K562 (cell line): Measurements from ENCODE around the gene ZSCAN21. TPM values are rescaled to one million over a fixed set of nuclear protein-coding genes. Genes with fewer than 3 reads are reported as not detected.

Experiments used
- ATAC-seq: fragments of 200-7000 bp; cut with Tn5 transposase; 3 replicates; pipeline ENCODE4 v1.9.1; 2020; ENCODE audit warnings: moderate library complexity
- BruUV-seq: library from RNA; stranded (reverse); fragments of 400-500 nt; replicated peaks from 2 replicates; lab custom pipeline; 2021; lab: Mats Ljungman, UMichigan
- CTCF ChIA-PET: fragments of 300-600 bp; formaldehyde crosslinking; extraction: SDS; loops from one replicate; lab custom pipeline; 2021; ENCODE audit warnings: low intra/inter-chr PET ratio; lab: Yijun Ruan, JAX
- POLR2A ChIA-PET: fragments of 300-600, 350-650 bp; sonication (Branson Sonifier 250); formaldehyde crosslinking; extraction: SDS; loops from one replicate; lab custom pipeline; 2021; ENCODE audit warnings: antibody characterized with exemption, inconsistent platforms; lab: Yijun Ruan, JAX
- DNase-seq, 4 experiments: peaks; one replicate each; pipeline versions ENCODE4 v3.0.0 to v3.0.0-alpha.2; 2011 to 2018; ENCODE audit warnings: low spot score in 3 of 4, mixed read lengths in 3 of 4; ENCODE audit errors: extremely low read depth in 1 of 4
- FAIRE-seq: peaks from 2 replicates; lab custom pipeline; 2011; peaks lifted over from hg19 to GRCh38; lab: Jason Lieb, UNC
- H2AFZ ChIP-seq: 2 replicates; pipeline ENCODE4 v1.6.0; 2011; ENCODE audit warnings: low read depth, low read length, control low read depth, inconsistent platforms
- H3K27ac ChIP-seq: fragments of 200-600 bp; 3 replicates; pipeline ENCODE4 v1.8.0; 2011; ENCODE audit warnings: low read depth, mild to moderate bottlenecking, control low read depth, inconsistent platforms, low read length, moderate library complexity, mixed read lengths; ENCODE audit errors: extremely low read depth
- H3K27me3 ChIP-seq, 2 experiments: fragments of 300-600 bp in 1 of 2; 2 replicates in 1 of 2; 3 replicates in 1 of 2; pipeline versions ENCODE4 v1.6.0 to v1.8.0; 2011; ENCODE audit warnings: inconsistent platforms in 2 of 2, low read length in 2 of 2, mild to moderate bottlenecking in 1 of 2, mixed read lengths in 1 of 2, moderate library complexity in 1 of 2; ENCODE audit not compliant: control insufficient read depth in 2 of 2, insufficient read depth in 2 of 2
- H3K36me3 ChIP-seq: fragments of 300-600 bp; 3 replicates; pipeline ENCODE4 v1.8.0; 2011; ENCODE audit warnings: mild to moderate bottlenecking, low read length, inconsistent platforms; ENCODE audit not compliant: control insufficient read depth, insufficient read depth
- H3K4me1 ChIP-seq, 2 experiments: fragments of 200-600 bp in 1 of 2; replicated peaks in 1 of 2; 2 replicates in 1 of 2; 3 replicates in 1 of 2; pipeline versions ENCODE4 v1.5.1 to v1.8.0; 2011; ENCODE audit warnings: inconsistent platforms in 2 of 2, low read length in 2 of 2, mild to moderate bottlenecking in 1 of 2, mixed read lengths in 1 of 2, moderate library complexity in 1 of 2; ENCODE audit not compliant: control insufficient read depth in 2 of 2, insufficient read depth in 2 of 2
- H3K4me2 ChIP-seq: 2 replicates; pipeline ENCODE4 v1.6.1; 2011; ENCODE audit warnings: low read length, control low read depth, inconsistent platforms, mixed read lengths; ENCODE audit not compliant: insufficient read depth
- H3K4me3 ChIP-seq: fragments of 200-600 bp; sonication (generic), shearing (Covaris generic); 2 replicates; pipeline ENCODE4 v1.5.1; 2016; ENCODE audit warnings: control low read depth, inconsistent platforms
- H3K79me2 ChIP-seq: fragments of 200-600 bp; 3 replicates; pipeline ENCODE4 v1.8.0; 2011; ENCODE audit warnings: low read length, inconsistent platforms; ENCODE audit not compliant: control insufficient read depth, insufficient read depth
- H3K9ac ChIP-seq, 2 experiments: 2 replicates each; pipeline versions ENCODE4 v1.6.0 to v1.6.1; 2011; ENCODE audit warnings: low read depth in 2 of 2, low read length in 2 of 2, control low read depth in 1 of 2, inconsistent platforms in 1 of 2, mild to moderate bottlenecking in 1 of 2, mixed read lengths in 1 of 2; ENCODE audit not compliant: insufficient read depth in 1 of 2
- H3K9me1 ChIP-seq: one replicate; pipeline ENCODE4 v1.6.0; 2011; ENCODE audit warnings: inconsistent platforms, mild to moderate bottlenecking, low read length, moderate library complexity; ENCODE audit not compliant: control insufficient read depth, insufficient read depth
- H3K9me3 ChIP-seq: replicated peaks from 2 replicates; pipeline ENCODE4 v1.5.1; 2011; ENCODE audit warnings: low read depth, low read length, inconsistent platforms; ENCODE audit not compliant: control insufficient read depth, insufficient read depth
- H4K20me1 ChIP-seq: replicated peaks from 2 replicates; pipeline ENCODE4 v1.6.1; 2011; ENCODE audit warnings: low read length, inconsistent platforms, mixed read lengths; ENCODE audit not compliant: control insufficient read depth, insufficient read depth
- CSDE1 ChIP-seq, 2 experiments: fragments of 450-650 bp; IDR thresholded peaks; 2 replicates each; pipeline ENCODE4 v1.6.1; 2016; ENCODE audit warnings: mild to moderate bottlenecking in 1 of 2
- FOXJ2 ChIP-seq: fragments of 200-800 bp; sonication (Bioruptor generic); IDR thresholded peaks from 2 replicates; pipeline ENCODE4 v1.6.1; 2016; ENCODE audit warnings: missing genetic modification characterization, missing compliant biosample characterization
- GTF2A2 ChIP-seq: IDR thresholded peaks from 2 replicates; pipeline ENCODE4 v1.6.1; 2016; ENCODE audit warnings: mild to moderate bottlenecking, missing genetic modification characterization, missing compliant biosample characterization
- RBM17 ChIP-seq: fragments of 200-400 bp; formaldehyde crosslinking; IDR thresholded peaks from 2 replicates; pipeline ENCODE4 v1.6.1; 2017; ENCODE audit warnings: low read depth, mild to moderate bottlenecking, low read length, borderline replicate concordance
- U2AF2 ChIP-seq: fragments of 200-400 bp; formaldehyde crosslinking; optimal IDR thresholded peaks from 2 replicates; pipeline ENCODE3; 2017; ENCODE audit warnings: low read depth, mild to moderate bottlenecking, low read length
- XRCC3 ChIP-seq: fragments of 450-650 bp; IDR thresholded peaks from 2 replicates; pipeline ENCODE4 v1.6.1; 2017; ENCODE audit warnings: mild to moderate bottlenecking, moderate library complexity
- ZNF140 ChIP-seq: fragments of 250-450 bp; sonication (Bioruptor Pico); IDR thresholded peaks from 2 replicates; pipeline ENCODE4 v1.8.0; 2021; ENCODE audit warnings: moderate library complexity, mild to moderate bottlenecking, inconsistent platforms
- ZNF143 ChIP-seq: sonication (generic); formaldehyde crosslinking; IDR thresholded peaks from 2 replicates; pipeline ENCODE4 v1.9.0; 2022; ENCODE audit warnings: mild to moderate bottlenecking, missing genetic modification reagents
- ZNF23 ChIP-seq: fragments of 250-450 bp; sonication (Bioruptor Pico); IDR thresholded peaks from 2 replicates; pipeline ENCODE4 v1.4.0; 2020; ENCODE audit warnings: mild to moderate bottlenecking
- ZNF41 ChIP-seq: fragments of 250-450 bp; sonication (Bioruptor Pico); conservative IDR thresholded peaks from 2 replicates; pipeline ENCODE4 v1.4.0; 2020; ENCODE audit warnings: mild to moderate bottlenecking
- ZNF584 ChIP-seq: fragments of 200-800 bp; sonication (Bioruptor generic); IDR thresholded peaks from 2 replicates; pipeline ENCODE4 v1.6.1; 2016; ENCODE audit warnings: low read depth, mild to moderate bottlenecking, missing genetic modification characterization, missing compliant biosample characterization
- WGBS: fragments of 100-300 bp; shearing (Covaris generic); methylation state at CpG from one replicate; pipeline ENCODE4 v1.1.6; 2016; ENCODE audit warnings: low coverage, mixed read lengths; ENCODE audit not compliant: insufficient coverage; ENCODE audit errors: missing lambda C conversion rate; 5-methylcytosine and 5-hydroxymethylcytosine counted together
- in situ Hi-C: fragments of 300-500 bp; cut with MboI; formaldehyde crosslinking; loops from 4 replicates; pipeline ENCODE4 v1.15.0; 2018; ENCODE audit warnings: inconsistent platforms, mixed read lengths
- intact Hi-C: fragments of 100-400 bp; cut with micrococcal nuclease; formaldehyde crosslinking; loops from 2 replicates; pipeline ENCODE4 v1.14.2; 2022
- polyA plus RNA-seq, 8 experiments: library from polyadenylated mRNA; depleted of rRNA in 4 of 8; stranded (reverse) in 5 of 8; unstranded in 3 of 8; fragments of >200 nt; fragmentation: Nextera tagmentation in 2 of 8; fragmentation: Illumina TruSeq in 1 of 8; extraction: Ambion mirVana in 2 of 8; extraction: Trizol in 1 of 8; gene quantifications; 2 replicates each; pipeline versions ENCODE4 v1.2.1 to v1.2.3, GENCODE V29; 2011 to 2014; ENCODE audit warnings: inconsistent platforms in 1 of 8, missing spikeins in 1 of 8
- total RNA-seq, 7 experiments: library from RNA; depleted of rRNA in 6 of 7; stranded (reverse); fragments of >200 nt in 6 of 7; fragmentation: Illumina TruSeq in 2 of 7; extraction: Trizol in 2 of 7; gene quantifications; 2 replicates each; pipeline versions ENCODE4 v1.2.1 to v1.2.3, GENCODE V29; 2011 to 2021; ENCODE audit warnings: low replicate concordance in 1 of 7
- TF ChIP-seq, protein P1 (sequence below): fragments of 250-450 bp; sonication (Bioruptor Pico); IDR thresholded peaks from 2 replicates; pipeline ENCODE4 v1.4.0; 2020

The ZSCAN21 gene
- total and polyA plus RNA-seq, 9 of the 15 experiments (the other 6 are each of a cell fraction or from before 2014, with no cell fraction given) = 5.9 to 15.5 (median 13.2) TPM

DNA sequence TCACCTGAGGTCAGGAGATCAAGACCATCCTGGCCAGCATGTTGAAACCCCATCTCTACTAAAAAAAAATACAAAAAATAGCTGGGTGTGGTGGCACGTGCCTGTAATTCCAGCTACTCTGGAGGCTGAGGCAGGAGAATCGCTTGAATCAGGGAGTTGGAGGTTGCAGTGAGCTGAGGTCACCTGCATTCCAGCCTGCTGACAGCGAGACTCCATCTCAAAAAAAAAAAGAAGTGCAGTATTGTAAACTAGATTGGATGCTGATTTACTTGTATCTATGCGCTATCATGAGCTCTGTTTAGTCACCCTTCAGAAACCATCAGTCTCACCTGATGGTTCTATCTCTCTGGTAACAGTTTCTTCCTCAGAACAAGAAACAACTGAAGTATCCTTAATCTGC lies 13.8 kb downstream of the ZSCAN21 start:
- TF ChIP-seq ZNF143 (CRISPR knock-in tag) (no peak), ZNF23 (CRISPR knock-in tag) (no peak), GTF2A2 (no peak), ZNF140 (no peak), FOXJ2 (tag) (no peak), RBM17 (no peak), ZNF584 (no peak), ZNF41 (CRISPR knock-in tag) (no peak), CSDE1 (IDR thresholded peaks at IDR 0.05) (no peak), XRCC3 (no peak), U2AF2 (no peak)
- TF ChIP-seq, protein P1, sequence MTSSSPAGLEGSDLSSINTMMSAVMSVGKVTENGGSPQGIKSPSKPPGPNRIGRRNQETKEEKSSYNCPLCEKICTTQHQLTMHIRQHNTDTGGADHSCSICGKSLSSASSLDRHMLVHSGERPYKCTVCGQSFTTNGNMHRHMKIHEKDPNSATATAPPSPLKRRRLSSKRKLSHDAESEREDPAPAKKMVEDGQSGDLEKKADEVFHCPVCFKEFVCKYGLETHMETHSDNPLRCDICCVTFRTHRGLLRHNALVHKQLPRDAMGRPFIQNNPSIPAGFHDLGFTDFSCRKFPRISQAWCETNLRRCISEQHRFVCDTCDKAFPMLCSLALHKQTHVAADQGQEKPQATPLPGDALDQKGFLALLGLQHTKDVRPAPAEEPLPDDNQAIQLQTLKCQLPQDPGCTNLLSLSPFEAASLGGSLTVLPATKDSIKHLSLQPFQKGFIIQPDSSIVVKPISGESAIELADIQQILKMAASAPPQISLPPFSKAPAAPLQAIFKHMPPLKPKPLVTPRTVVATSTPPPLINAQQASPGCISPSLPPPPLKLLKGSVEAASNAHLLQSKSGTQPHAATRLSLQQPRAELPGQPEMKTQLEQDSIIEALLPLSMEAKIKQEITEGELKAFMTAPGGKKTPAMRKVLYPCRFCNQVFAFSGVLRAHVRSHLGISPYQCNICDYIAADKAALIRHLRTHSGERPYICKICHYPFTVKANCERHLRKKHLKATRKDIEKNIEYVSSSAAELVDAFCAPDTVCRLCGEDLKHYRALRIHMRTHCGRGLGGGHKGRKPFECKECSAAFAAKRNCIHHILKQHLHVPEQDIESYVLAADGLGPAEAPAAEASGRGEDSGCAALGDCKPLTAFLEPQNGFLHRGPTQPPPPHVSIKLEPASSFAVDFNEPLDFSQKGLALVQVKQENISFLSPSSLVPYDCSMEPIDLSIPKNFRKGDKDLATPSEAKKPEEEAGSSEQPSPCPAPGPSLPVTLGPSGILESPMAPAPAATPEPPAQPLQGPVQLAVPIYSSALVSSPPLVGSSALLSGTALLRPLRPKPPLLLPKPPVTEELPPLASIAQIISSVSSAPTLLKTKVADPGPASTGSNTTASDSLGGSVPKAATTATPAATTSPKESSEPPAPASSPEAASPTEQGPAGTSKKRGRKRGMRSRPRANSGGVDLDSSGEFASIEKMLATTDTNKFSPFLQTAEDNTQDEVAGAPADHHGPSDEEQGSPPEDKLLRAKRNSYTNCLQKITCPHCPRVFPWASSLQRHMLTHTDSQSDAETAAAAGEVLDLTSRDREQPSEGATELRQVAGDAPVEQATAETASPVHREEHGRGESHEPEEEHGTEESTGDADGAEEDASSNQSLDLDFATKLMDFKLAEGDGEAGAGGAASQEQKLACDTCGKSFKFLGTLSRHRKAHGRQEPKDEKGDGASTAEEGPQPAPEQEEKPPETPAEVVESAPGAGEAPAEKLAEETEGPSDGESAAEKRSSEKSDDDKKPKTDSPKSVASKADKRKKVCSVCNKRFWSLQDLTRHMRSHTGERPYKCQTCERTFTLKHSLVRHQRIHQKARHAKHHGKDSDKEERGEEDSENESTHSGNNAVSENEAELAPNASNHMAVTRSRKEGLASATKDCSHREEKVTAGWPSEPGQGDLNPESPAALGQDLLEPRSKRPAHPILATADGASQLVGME (CRISPR knock-in tag) = no peak
- Histone ChIP-seq H3K9ac (no peak overlapping the region), H3K79me2 (no peaks in the 10 kb centered on the region), H3K4me1 (peaks cover 5 to 19% of the 10 kb centered on the region in 2 experiments; a peak in 3 of 5 replicates), H3K27me3 (no peaks in the 10 kb centered on the region), H3K36me3 (peaks cover 47% of the 10 kb centered on the region), H3K9me1 (no peaks in the 10 kb centered on the region), H3K27ac (no peak overlapping the region), H3K9me3 (no peaks in the 10 kb centered on the region; the same call in 1 of the 2 replicates), H3K4me2 (no peak overlapping the region), H3K4me3 (no peak overlapping the region), H4K20me1 (no peaks in the 10 kb centered on the region), H2AFZ (no peak overlapping the region)
- FAIRE-seq (no peak), DNase-seq (no peak), ATAC-seq (no peak)
- POLR2A ChIA-PET = interaction anchor here (0.6 to 4.6 kb wide), 10 partner anchors 10 to 733 kb away, joined by 3 to 32 read pairs (median 4); partner anchors contain the start of genes MCM7 and ZSCAN21
- WGBS = 87% methylated on average over 4 of the region's 4 CpGs
- no TSS peak for BruUV-seq
- in situ Hi-C loops = no loop called here
- CTCF ChIA-PET = no interaction called here
- intact Hi-C loops = no loop called here
